HG02571 (cell line): ENCODE results near the gene CPEB2.

Source experiments
- ATAC-seq: cut with Tn5 transposase; IDR thresholded peaks from one replicate; pipeline ENCODE4 v1.9.1; 2021; ENCODE audit warnings: mild to moderate bottlenecking, moderate library complexity; ENCODE audit not compliant: unreplicated experiment

The CPEB2 gene

GRCh38 chr4:15010038-15010585 lies 7.8 kb downstream of the CPEB2 start:
- ATAC-seq, result no peak

- ATAC-seq, result no peak
Measured at GRCh38 chr4:15011166-15011565, 8.9 kb downstream of the CPEB2 start.

DNA sequence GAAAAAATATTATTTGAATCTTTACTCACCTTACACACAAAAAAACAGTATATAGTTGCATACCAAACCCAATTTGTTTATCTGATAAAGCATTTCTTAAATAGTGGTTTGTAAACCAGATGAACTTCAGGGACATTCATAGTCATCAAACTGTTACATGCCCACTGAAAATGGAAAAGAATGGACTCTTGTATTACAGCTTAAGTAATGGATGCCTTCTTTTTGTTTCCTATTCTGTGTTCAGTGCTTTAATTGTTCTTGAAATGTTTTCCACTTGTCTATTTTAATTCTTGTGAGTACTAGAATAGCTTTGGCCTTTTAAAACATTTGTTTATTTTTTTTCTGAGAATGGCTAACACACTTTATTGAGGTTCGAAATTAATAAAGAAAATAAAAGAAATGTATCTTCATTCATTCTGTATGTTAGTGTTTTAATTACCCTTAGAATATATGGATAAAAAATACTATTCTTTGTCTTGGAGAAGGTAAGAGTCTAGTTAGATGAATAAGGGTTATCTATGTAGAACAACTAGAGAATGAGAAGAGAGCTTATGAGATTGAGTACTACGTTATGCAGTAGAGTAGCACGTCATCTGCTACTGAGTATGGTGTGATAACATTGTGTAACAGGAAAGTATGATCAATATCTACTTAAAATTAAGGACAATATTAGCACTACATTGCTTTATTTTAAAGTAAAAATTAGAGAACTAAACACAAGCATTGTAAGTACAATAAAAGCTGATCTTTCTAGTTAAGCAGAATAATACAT lies 9.9 kb downstream of the CPEB2 start:
- no peak for ATAC-seq

DNA sequence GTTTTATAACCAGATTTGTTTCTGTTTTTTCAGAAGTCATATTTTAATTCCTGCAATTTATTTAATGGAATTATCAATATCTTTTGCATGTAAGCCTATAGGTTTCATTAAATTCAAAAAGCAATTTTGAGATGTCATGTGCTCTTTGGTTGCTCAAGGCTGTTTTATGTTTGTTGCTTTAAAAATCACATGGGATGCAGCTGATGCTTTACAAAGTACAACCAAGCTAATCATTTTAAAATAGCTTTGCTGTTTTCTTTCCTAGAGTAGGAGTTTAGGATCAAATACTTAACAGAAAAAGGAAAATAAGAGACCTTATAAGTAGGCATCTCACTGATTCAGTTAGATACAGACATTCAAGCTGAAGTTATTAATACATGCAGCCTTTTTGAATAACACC lies 11.3 kb downstream of the CPEB2 start:
- ATAC-seq, result no peak

- no peak for ATAC-seq
Measured at GRCh38 chr4:15015170-15015569, 12.9 kb downstream of the CPEB2 start.

GRCh38 chr4:15018361-15018760 lies 16.1 kb downstream of the CPEB2 start:
- no peak for ATAC-seq

DNA sequence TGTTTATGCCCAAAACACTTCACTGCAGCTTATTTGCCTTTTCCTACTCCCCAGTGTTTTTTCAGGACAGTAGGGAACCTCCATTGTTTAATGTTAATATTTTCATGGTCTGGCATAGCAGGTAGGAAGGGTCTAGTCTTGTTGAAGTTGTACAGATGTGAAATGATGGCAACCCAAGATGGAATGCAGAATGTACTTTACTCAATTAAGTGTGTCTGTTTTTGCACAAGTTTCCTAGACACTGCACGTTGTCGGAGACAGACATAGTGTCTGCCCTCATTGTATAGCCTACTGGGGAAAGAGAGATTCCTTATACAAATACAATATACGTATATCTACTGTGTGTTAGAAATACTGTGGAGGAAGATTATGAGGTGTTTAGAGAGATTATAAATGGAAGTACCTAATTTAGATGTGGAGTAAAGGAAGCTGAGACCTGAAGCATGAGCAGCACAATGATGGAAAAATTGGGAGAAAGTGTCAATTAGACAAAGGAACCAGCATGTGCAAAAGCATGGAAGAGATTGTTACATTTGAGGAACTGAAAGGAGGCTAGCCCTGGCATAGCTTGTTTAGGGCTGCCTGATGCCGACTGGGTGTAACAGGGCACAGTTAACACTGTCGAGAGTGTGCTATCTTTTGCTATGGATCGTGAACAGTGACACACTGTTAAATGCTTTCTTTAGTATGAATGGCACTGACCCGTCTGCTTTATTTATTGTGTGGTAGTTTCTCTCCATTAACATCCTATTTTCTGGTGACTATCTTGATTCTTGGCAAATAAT lies 18.4 kb downstream of the CPEB2 start:
- no peak for ATAC-seq

- no peak for ATAC-seq
Measured at GRCh38 chr4:15021311-15021710, 19.0 kb downstream of the CPEB2 start.

DNA sequence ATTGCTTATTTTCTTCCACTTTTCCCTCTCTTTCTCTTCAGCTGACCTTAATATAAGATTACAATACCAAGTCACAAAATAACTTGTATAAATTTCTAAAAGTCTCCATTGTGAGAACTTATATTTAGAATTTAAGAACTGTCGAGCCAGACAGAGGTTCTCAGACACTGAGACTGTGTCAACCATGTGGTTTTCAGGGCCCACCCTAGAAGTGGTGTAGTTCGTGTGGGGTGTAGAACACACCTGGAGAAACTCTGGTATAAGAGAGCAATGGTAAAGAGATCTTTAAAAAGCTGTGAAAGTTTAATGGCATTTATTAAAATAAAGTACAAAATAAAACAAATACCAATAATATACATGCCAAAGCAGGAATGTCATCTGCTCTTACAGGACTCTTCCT lies 19.7 kb downstream of the CPEB2 start:
- no peak for ATAC-seq

DNA sequence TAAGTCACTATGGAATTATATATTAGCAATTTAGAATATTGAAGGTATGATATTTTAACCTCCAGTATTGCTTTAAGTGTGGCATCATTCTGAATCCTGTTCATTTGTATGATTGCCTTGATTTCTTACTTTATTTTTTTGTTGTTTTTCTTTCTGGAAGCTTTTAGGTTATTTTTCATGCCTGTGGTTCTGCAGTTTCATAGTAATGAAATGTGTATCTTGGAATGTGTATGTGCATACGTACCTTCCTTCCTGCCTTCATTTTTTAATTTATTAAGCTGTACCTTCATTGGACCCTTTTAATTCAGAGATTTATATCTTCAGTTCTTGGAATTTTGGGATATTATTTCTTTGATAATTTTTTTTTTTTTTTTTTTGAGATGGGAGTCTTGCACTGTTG lies 22.1 kb downstream of the CPEB2 start:
- ATAC-seq, result no peak

DNA sequence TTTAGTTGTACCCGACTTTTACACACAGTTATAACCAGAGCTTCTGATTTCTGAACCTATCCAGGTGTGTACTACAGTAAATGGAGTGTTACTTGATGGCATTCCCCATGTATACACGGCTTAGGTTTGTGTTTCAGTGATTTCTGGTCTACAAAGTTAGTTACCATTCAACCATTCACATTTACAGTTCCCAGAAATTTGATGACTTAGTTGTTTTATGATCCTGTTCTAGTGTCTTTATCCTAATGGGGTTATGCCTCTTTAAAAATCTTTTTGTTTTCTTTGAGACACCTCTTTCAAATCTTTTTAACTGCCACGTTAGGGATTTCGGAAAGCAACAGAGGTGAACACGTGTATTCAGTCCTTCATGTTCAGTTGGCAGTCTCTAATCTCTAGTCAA lies 23.4 kb downstream of the CPEB2 start:
- ATAC-seq, result no peak

- no peak for ATAC-seq
Measured at GRCh38 chr4:15027921-15028435, 25.7 kb downstream of the CPEB2 start.

DNA sequence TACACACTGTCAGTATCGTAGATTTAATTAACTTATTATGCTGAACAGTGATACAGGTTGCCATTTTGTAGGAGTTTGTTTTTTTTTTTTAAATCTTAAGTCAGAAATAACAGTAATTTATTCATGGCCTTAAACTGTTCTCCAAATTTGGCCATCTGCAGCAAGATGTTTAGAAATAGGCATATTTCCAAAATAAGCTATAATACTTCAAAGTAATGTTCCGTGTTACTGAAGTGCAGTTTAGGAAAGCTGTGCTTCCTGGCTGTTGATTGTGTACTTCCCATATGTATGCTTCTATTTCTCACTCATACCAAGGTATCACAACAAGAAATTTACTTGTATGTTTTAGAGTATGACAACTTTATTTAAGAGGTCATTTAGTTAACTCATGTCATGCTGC lies 28.9 kb downstream of the CPEB2 start:
- ATAC-seq, result no peak

DNA sequence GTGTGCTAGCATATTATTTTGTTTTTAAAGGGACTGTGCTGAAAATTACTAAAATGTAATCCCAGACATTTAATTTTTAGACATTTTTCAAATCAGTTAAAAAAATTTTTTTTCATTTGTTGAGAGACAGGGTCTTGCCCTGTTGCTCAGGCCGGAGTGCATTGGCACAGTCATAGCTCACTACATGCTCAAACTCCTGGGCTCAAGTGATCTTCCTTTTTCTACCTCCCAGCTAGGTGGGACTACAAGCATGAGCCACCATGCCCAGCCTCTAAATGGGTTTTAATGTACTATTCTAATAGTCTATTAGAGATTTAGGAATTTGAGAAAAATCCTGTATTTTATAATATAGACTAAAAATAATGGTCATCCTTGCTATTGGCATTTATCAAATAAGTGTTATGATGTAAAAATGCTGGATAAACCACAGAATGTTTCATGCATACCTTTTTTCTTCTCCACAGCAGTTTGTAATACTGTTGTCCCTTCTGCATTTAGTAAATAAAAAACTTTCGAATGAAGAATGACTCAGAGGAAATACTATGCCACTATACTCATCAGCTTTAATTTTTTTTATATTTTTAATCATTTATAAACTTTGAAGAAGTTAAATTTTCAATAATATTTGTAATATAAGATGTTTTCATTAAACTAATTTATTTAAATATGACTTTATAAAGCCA lies 29.9 kb downstream of the CPEB2 start:
- ATAC-seq, result no peak

- no peak for ATAC-seq
Measured at GRCh38 chr4:15034071-15034764, 31.9 kb downstream of the CPEB2 start.

GRCh38 chr4:15035159-15035558 lies 32.9 kb downstream of the CPEB2 start:
- ATAC-seq, result no peak

DNA sequence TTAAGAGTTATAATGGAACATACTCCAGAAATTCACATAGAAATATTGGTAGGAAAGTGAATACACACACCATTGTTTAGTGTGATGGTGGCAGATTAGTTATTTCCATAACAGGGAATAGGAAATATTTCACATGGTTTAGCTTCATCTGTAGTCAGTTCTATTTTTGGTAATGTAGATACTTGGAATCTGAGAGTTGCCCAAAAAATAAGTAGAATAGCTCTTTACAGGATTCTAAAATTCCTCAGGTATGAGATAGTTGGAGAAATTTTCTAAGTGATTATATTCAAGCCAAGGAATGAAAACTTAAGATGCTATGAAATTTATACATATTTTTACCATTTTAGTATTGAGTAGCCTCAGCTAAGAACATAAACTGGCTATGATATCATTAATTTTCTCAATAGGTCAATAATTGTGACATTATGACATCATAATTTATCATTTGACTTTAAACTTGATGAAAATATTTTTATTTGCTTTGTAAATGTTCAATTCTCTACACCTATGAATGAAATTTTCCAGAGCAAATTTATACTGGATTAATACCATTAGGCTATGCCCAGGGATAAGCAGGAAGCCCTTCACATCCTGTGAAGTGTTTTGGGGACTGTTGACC lies 35.8 kb downstream of the CPEB2 start:
- no peak for ATAC-seq

DNA sequence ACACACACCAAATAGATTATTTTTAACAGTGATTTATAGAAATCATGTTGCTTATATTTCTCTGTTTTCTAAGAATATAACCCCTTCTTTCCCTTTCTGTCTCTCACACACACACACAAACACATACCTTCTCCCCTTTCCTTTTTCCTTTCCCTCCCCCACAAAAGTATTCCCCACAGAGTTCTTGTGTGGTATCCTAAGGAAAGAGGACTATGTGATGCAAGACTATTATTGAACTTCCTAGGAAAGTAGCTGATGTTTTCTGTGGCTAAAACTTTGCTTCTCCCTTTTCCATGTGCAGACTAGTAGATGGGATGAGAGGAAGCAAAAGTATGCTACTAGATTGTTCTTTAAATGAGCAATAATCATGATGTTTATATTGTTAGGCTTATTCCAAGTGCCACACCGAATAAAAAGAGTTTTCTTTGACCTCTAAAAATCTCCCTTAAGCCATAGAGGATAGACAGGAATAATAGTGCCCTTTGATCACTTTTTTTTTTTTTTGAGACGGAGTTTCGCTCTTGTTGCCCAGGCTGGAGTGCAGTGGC lies 38.7 kb downstream of the CPEB2 start:
- no peak for ATAC-seq

DNA sequence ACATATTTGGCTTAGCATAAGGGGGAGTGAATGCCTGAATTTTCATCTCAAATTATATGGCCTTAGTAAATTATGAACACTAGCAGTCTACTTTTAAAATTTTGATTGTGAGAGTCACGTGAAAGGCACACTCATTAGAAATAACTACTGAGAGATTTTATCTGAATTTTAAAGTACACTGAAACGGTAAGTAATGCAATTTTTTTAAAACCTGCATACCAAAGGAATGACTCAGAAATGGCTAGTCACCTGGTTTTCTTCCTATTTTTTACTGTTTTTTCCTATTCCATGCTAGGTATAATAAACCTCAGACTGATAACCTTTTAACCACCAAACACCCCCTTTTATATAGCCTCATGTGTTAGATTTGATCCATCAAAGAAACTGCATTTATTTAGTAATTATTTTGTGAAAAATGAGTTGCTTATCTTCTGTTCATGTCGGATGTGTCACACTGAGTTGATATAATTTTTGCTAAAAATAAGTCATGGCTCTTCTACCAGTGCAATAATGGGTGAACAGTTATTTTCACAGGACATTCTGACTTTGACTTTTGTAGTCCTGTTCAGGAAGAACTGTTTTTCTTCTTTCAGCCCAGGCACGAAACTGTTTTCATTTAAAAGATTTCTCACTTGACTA lies 40.4 kb downstream of the CPEB2 start:
- no peak for ATAC-seq

- no peak for ATAC-seq
Measured at GRCh38 chr4:15043226-15043625, 40.9 kb downstream of the CPEB2 start.
